Measurements from ENCODE around the gene ICA1. TPM values are rescaled to one million over a fixed set of nuclear protein-coding genes. Genes with fewer than 3 reads are reported as not detected.

The ICA1 gene
- total RNA-seq, 1 experiment from 2014 or later, result 3.2 TPM

DNA sequence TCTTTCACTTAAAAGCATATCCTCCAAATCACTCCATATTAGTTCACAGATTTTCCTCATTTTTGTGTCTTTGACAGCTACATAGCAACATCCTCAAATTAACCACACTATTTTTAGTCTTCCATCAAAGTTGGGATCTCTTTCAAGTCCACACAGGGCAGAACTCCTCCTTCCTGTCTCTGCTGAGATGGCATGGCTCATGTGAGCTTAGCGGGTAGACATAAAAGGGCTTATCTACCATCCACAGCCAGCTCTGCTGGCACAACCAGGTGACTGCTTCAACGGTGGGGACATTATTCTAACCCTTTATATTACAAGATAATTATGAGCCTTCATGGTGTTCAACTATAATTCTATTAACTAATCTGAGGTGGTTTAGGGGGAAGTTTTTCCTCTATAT lies 35.5 kb downstream of the ICA1 start:
- Histone ChIP-seq H3K4me3 (ENCODE audit: low read length) (no peak overlapping the region), H3K4me2 (ENCODE audit: low read length) (no peak overlapping the region), H3K9me2 (replicated peaks; ENCODE audit: low read length) (no peaks in the 10 kb centered on the region), H3K27ac (ENCODE audit: low read length) (no peak overlapping the region), H3K4me1 (ENCODE audit: insufficient read depth, low read length) (no peaks in the 10 kb centered on the region), H3K9ac (ENCODE audit: low read length) (no peak overlapping the region), H3K9me3 (ENCODE audit: low read length) (no peaks in the 10 kb centered on the region), H3F3A (ENCODE audit: low read length, unreplicated experiment) (no peaks in the 10 kb centered on the region), H4K20me1 (ENCODE audit: low read length) (no peaks in the 10 kb centered on the region), H3K27me3 (ENCODE audit: low read length) (no peaks in the 10 kb centered on the region), H3K79me2 (ENCODE audit: low read length) (no peaks in the 10 kb centered on the region), H2AFZ (ENCODE audit: low read length) (no peak overlapping the region), H3K36me3 (ENCODE audit: low read depth, low read length) (no peaks in the 10 kb centered on the region)
- POLR2A ChIA-PET (ENCODE audit: unreplicated experiment), result no interaction called here
- TF ChIP-seq EZH2phosphoT487 (IDR thresholded peaks at IDR 0.05; ENCODE audit: borderline replicate concordance, low read length) (no peak), EZH2 (IDR thresholded peaks at IDR 0.05; ENCODE audit: low read length, unreplicated experiment) (no peak)
- TF ChIP-seq, protein P1, sequence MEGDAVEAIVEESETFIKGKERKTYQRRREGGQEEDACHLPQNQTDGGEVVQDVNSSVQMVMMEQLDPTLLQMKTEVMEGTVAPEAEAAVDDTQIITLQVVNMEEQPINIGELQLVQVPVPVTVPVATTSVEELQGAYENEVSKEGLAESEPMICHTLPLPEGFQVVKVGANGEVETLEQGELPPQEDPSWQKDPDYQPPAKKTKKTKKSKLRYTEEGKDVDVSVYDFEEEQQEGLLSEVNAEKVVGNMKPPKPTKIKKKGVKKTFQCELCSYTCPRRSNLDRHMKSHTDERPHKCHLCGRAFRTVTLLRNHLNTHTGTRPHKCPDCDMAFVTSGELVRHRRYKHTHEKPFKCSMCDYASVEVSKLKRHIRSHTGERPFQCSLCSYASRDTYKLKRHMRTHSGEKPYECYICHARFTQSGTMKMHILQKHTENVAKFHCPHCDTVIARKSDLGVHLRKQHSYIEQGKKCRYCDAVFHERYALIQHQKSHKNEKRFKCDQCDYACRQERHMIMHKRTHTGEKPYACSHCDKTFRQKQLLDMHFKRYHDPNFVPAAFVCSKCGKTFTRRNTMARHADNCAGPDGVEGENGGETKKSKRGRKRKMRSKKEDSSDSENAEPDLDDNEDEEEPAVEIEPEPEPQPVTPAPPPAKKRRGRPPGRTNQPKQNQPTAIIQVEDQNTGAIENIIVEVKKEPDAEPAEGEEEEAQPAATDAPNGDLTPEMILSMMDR (conservative IDR thresholded peaks at IDR 0.05; ENCODE audit: low read depth, low read length), result no peak
- DNase-seq (no peak), ATAC-seq (no peak)
- intact Hi-C loops (cut with micrococcal nuclease), result no loop called here
- CTCF ChIA-PET, result no interaction called here
- BruUV-seq (replicated peaks), result no TSS peak

DNA sequence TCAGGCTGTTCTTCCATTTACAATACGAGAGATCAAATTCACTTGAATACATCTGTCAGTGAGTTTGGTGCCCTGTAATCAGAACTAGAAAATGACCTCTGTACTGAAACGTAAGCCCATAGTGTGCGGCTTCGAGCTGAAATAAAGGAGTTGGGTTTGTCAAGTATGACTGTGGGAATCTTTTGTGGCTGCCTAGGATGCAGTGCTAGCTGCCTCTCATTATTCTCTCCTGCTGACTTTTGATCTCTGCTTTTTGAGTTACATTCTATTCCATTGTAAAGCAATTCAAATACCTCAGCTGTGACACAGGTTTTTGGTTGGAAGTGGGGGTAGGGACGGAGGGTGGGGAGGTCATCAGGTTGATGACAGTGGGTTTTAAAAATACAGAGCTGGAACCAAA lies 40.4 kb downstream of the ICA1 start:
- POLR2A ChIA-PET (ENCODE audit: unreplicated experiment), result no interaction called here
- Histone ChIP-seq H3K27me3 (ENCODE audit: low read length) (no peaks in the 10 kb centered on the region), H4K20me1 (ENCODE audit: low read length) (no peaks in the 10 kb centered on the region), H3K4me2 (ENCODE audit: low read length) (no peak overlapping the region), H3K9ac (ENCODE audit: low read length) (no peak overlapping the region), H2AFZ (ENCODE audit: low read length) (no peak overlapping the region), H3K4me1 (ENCODE audit: insufficient read depth, low read length) (no peaks in the 10 kb centered on the region), H3F3A (ENCODE audit: low read length, unreplicated experiment) (no peaks in the 10 kb centered on the region), H3K79me2 (ENCODE audit: low read length) (no peaks in the 10 kb centered on the region), H3K27ac (ENCODE audit: low read length) (no peak overlapping the region), H3K9me2 (replicated peaks; ENCODE audit: low read length) (no peaks in the 10 kb centered on the region), H3K9me3 (ENCODE audit: low read length) (no peaks in the 10 kb centered on the region), H3K4me3 (ENCODE audit: low read length) (no peak overlapping the region), H3K36me3 (ENCODE audit: low read depth, low read length) (no peaks in the 10 kb centered on the region)
- CTCF ChIA-PET, result no interaction called here
- ATAC-seq, result no peak
- intact Hi-C loops (cut with micrococcal nuclease), result no loop called here
- BruUV-seq (replicated peaks), result no TSS peak
- TF ChIP-seq EZH2 (IDR thresholded peaks at IDR 0.05; ENCODE audit: low read length, unreplicated experiment), result no peak
- no peak for TF ChIP-seq EZH2phosphoT487 (IDR thresholded peaks at IDR 0.05; ENCODE audit: borderline replicate concordance, low read length)
- TF ChIP-seq, protein P1 (conservative IDR thresholded peaks at IDR 0.05; ENCODE audit: low read depth, low read length), result no peak
- DNase-seq, result no peak

DNA sequence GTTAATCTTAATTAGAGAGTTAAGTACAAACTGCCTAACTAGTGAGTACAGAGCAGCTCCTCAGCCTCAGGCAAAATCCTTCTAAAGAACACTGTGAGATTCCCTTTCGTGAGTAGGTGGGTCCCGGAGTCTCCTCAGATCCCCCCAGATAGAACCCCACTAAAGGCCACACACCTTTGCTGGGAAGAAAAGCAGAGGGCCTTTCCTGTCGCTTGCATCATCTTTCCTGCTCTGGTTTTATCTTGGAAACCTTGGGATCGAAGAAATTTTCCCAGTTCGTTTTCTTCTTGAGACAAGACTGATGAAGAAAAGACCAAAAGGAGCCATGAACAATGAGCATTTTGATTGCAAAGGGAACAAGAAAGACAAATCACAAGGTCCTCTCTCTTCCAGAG lies 40.9 kb downstream of the ICA1 start:
- no peak overlapping the region for H3K27ac ChIP-seq (ENCODE audit: low read length)
- no peaks in the 10 kb centered on the region for H3K79me2 ChIP-seq (ENCODE audit: low read length)
- no peaks in the 10 kb centered on the region for H3K9me3 ChIP-seq (ENCODE audit: low read length)
- no peaks in the 10 kb centered on the region for H4K20me1 ChIP-seq (ENCODE audit: low read length)
- no peaks in the 10 kb centered on the region for H3K27me3 ChIP-seq (ENCODE audit: low read length)
- no peaks in the 10 kb centered on the region for H3F3A ChIP-seq (ENCODE audit: low read length, unreplicated experiment)
- no peaks in the 10 kb centered on the region for H3K9me2 ChIP-seq (replicated peaks; ENCODE audit: low read length)
- H2AFZ ChIP-seq (ENCODE audit: low read length), result no peak overlapping the region
- H3K9ac ChIP-seq (ENCODE audit: low read length), result no peak overlapping the region
- intact Hi-C loops (cut with micrococcal nuclease), result no loop called here
- no peaks in the 10 kb centered on the region for H3K4me1 ChIP-seq (ENCODE audit: insufficient read depth, low read length)
- TF ChIP-seq, protein P1 (conservative IDR thresholded peaks at IDR 0.05; ENCODE audit: low read depth, low read length), result no peak
- TF ChIP-seq EZH2phosphoT487 (IDR thresholded peaks at IDR 0.05; ENCODE audit: borderline replicate concordance, low read length), result no peak
- no peak for TF ChIP-seq EZH2 (IDR thresholded peaks at IDR 0.05; ENCODE audit: low read length, unreplicated experiment)
- CTCF ChIA-PET, result no interaction called here
- POLR2A ChIA-PET (ENCODE audit: unreplicated experiment), result no interaction called here
- no peak for ATAC-seq
- no TSS peak for BruUV-seq (replicated peaks)
- H3K4me2 ChIP-seq (ENCODE audit: low read length), result no peak overlapping the region
- DNase-seq, result no peak
- H3K36me3 ChIP-seq (ENCODE audit: low read depth, low read length), result no peaks in the 10 kb centered on the region
- no peak overlapping the region for H3K4me3 ChIP-seq (ENCODE audit: low read length)

All from PC-3 (cell line).